OCI-LY7 (cell line): Measurements from ENCODE around the gene ZBTB21.

Experiments used
- EZH2phosphoT487 ChIP-seq: fragments of 200-600 bp; sonication (generic); IDR thresholded peaks from 2 replicates; pipeline ENCODE4 v1.6.1; 2018; ENCODE audit warnings: low read depth, borderline replicate concordance, mild to moderate bottlenecking, mixed run types, antibody characterized with exemption, low read length, moderate library complexity, mixed read lengths
- TF ChIP-seq, protein P1 (sequence below): fragments of 200-600 bp; sonication (generic); conservative IDR thresholded peaks from 2 replicates; pipeline ENCODE4 v1.5.1; 2014; ENCODE audit warnings: mild to moderate bottlenecking, antibody characterized with exemption, low read length, moderate library complexity, mixed read lengths

DNA sequence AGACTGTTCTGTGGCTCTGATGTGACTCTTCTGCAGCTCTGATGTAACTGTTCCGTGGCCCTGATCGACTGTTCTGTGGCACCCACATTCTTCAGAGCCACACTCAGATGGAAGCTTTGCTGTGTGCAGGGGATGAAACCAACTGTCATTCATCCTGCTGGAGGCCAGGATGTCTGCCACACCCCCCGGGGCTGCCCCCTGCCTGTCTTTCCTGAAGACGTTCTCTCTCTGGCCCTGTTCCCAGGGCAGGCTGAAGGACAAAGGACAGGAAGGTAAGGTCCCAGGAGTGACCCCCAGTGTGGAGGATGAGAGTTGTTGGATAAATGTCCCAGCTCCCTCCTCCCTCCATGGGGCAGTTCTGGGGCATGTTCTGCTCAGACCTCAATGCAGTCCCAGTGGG is 31.6 kb upstream of the ZBTB21 start:
- TF ChIP-seq, protein P1, sequence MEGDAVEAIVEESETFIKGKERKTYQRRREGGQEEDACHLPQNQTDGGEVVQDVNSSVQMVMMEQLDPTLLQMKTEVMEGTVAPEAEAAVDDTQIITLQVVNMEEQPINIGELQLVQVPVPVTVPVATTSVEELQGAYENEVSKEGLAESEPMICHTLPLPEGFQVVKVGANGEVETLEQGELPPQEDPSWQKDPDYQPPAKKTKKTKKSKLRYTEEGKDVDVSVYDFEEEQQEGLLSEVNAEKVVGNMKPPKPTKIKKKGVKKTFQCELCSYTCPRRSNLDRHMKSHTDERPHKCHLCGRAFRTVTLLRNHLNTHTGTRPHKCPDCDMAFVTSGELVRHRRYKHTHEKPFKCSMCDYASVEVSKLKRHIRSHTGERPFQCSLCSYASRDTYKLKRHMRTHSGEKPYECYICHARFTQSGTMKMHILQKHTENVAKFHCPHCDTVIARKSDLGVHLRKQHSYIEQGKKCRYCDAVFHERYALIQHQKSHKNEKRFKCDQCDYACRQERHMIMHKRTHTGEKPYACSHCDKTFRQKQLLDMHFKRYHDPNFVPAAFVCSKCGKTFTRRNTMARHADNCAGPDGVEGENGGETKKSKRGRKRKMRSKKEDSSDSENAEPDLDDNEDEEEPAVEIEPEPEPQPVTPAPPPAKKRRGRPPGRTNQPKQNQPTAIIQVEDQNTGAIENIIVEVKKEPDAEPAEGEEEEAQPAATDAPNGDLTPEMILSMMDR = no peak
- TF ChIP-seq EZH2phosphoT487 = no peak
